GM12891 (cell line): ENCODE results near the gene RAPGEF4.

Experiments
- POLR2A ChIP-seq: IDR thresholded peaks from 2 replicates; pipeline ENCODE4 v1.6.1; 2011; ENCODE audit warnings: low read depth, low read length, control low read depth
- POLR2AphosphoS5 ChIP-seq: IDR thresholded peaks from 2 replicates; pipeline ENCODE4 v1.6.1; 2011; ENCODE audit warnings: low read depth, low read length, control low read depth
- SPI1 ChIP-seq: IDR thresholded peaks from 2 replicates; pipeline ENCODE4 v1.6.1; 2011; ENCODE audit warnings: low read depth, low read length, control low read depth
- TAF1 ChIP-seq: IDR thresholded peaks from 2 replicates; pipeline ENCODE4 v1.6.1; 2011; ENCODE audit warnings: low read depth, low read length, control low read depth

DNA sequence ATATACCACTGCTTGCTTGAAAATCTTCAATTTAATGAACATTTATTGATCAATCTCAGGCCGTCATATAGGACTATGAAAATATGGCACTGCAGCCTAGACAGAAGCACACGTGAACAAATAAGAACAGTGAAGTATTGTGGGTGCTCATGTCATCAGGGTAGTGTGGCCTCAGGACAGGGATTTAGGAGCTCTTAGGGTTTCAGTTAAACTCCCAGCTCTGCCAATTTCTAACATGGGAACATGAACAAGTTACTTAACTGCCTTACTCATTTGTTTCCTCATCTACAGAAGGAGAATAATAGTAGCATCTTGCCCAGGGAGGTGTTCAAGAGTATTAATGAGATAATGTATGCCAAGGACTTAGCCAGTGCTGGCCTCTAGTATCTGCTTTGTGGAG, 194.0 kb downstream of the RAPGEF4 start:
- TF ChIP-seq POLR2AphosphoS5 (no peak), TAF1 (no peak), SPI1 (no peak), POLR2A (no peak)
